Cardiac fibroblast (primary cell): ENCODE results near the gene PDE4D.
"Not testable (repeated sequence)": the region's sequence is repeated elsewhere in the genome, so short reads cannot be mapped to it uniquely, and the experiment has no call there.

ENCODE experiments used
- DNase-seq, 2 donors: peaks; one replicate each; pipeline versions ENCODE4 v3.0.0 to v3.0.0-alpha.2; 2010; ENCODE audit warnings: low read depth in 2 of 2
- H3K4me3 ChIP-seq, 2 donors: replicated peaks in 1 of 2; 1 replicate in 1 of 2; 2 replicates in 1 of 2; pipeline ENCODE4 v1.5.1; 2011; ENCODE audit warnings: low read depth in 2 of 2, low read length in 2 of 2, mild to moderate bottlenecking in 2 of 2, moderate library complexity in 1 of 2
- TF ChIP-seq, protein P1 (sequence below): IDR thresholded peaks from one replicate; pipeline ENCODE4 v1.5.1; 2011; ENCODE audit warnings: low read depth, mild to moderate bottlenecking, low read length, inconsistent platforms

PDE4D gene

DNA sequence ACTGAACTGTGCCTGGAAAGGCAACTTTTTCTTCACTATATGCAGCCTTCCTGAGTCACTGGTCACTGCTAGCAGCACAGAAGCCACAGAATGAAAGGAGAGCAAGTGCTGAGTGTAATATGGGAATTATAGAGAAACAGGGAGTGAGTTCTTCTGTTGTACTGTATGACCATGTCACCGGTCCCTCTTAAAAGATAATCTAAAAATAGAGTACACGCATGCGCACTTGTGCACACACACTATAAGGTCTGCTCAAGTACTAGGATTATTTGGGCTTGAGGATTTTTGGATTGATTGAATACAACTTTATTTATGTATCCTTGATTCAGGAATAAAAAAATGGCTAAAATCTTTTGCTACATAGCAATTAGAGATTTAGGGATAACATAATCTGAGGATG, 571.9 kb downstream of the PDE4D start:
- H3K4me3 ChIP-seq: no peak overlapping the region
- TF ChIP-seq, protein P1, sequence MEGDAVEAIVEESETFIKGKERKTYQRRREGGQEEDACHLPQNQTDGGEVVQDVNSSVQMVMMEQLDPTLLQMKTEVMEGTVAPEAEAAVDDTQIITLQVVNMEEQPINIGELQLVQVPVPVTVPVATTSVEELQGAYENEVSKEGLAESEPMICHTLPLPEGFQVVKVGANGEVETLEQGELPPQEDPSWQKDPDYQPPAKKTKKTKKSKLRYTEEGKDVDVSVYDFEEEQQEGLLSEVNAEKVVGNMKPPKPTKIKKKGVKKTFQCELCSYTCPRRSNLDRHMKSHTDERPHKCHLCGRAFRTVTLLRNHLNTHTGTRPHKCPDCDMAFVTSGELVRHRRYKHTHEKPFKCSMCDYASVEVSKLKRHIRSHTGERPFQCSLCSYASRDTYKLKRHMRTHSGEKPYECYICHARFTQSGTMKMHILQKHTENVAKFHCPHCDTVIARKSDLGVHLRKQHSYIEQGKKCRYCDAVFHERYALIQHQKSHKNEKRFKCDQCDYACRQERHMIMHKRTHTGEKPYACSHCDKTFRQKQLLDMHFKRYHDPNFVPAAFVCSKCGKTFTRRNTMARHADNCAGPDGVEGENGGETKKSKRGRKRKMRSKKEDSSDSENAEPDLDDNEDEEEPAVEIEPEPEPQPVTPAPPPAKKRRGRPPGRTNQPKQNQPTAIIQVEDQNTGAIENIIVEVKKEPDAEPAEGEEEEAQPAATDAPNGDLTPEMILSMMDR: no peak
- no peak for DNase-seq

DNA sequence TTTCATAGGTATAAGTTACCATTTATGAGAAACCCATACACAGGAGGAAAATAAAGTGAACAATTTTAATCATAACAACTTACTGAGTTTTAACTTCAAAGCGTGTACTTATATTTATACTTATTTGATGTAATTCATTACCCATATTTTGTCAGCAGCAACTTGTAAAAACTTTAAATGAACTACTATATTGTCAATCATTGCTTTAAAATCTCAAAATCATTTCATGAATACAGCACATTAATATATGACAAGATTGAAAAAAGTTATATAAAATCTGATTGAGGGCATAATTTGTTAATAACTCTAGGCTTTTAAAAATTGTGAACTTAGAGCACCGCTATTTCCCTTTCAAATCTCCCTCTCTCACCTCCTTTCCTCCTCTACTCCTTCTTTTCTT, 573.1 kb downstream of the PDE4D start:
- H3K4me3 ChIP-seq: no peak overlapping the region
- no peak for DNase-seq
- TF ChIP-seq, protein P1: no peak

DNA sequence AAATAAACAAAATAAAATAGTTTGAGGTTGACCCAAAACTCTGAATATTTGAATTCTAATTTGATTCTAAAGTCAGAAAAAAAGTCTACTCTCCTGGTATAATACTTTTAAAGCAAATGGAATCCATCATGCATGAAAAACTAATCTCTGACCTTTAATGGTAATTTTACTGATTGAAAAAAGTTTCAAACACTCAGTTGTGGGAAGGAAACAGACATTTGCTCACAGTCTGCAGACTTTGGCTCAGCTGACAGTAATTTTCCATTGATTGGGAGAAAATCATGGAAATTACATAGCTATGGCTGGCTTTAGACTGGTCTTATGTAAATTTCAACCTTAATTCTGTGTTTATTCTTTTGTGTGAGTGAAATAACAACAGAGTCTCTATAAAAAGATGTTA, 574.3 kb downstream of the PDE4D start:
- TF ChIP-seq, protein P1: no peak
- no peak for DNase-seq
- H3K4me3 ChIP-seq: no peak overlapping the region

DNA sequence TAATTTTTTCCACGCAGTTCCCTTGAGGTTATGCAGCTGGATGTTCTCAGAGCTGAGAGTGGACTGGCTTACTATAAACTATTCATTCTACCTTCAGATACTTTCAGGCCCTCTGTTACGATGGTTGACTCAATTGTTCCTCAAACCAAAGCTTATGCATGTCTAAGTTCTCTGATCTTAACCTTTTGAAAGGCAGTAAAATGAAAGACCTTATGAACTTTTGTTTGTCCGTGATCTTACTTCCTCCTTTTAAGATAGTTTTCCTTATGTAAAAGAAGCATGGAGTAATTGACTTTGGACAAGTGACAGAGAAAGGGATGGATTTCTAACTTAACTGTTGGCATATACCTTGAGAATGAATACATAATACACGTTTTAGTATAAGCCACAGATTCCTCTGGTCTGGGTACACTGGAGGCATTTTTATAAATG, 575.7 kb downstream of the PDE4D start:
- H3K4me3 ChIP-seq: no peak overlapping the region
- DNase-seq: no peak
- TF ChIP-seq, protein P1: no peak

DNA sequence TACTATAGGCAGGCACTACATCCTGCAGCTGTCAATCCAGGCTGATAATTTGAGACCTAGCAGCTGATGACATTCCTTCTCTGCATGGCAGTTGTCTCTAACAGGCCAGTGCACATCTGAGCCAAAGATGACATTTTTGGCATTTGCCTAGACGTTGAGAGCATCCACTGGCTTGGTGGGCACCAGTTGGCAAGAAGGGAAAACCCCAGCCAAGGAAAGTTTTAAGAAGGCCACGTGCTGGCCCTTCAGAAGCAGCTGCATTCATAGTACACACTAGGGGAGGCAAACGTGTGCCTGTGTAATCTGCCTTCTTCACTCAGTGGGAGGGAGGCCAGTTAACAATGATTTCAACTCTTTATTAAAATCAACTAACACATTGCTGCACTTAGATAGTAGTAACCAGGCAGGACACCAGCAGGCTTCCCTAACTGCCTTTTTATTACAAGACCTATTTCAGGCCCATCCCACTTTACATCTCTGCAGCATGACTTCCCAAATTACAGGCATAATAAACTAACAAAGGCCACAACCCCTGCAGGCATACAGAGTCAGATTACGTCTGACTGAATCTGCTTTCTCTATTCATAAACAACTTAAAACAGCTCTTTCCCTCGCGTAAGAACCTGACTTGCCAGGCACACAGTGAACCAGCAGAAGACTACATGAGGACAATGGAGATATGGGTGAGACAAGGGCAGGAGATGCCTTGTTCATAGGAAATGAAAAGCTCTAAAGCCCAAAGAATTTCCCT, 576.3 kb downstream of the PDE4D start:
- no peak overlapping the region for H3K4me3 ChIP-seq
- DNase-seq: peak; percentile 10 to 44
- TF ChIP-seq, protein P1: no peak

DNA sequence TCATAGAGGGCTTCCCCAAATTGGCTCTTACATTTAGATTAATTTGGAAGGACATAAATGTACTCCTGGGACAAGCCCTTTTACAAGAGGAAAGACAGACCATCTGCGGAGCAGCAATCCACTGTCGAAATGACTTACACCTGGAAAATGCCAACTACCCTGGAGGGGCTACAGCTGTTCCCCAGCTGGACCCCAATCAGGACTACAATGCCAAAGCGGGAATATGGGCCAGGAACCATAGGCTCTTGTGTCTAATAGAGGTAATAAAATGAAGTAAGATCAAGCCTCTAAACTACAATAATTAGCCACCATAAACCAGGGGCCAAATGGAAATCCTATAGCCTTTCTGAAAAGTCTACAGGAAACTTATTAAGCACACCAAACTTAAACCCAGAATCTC, 581.3 kb downstream of the PDE4D start:
- no peak overlapping the region for H3K4me3 ChIP-seq
- DNase-seq: no peak
- TF ChIP-seq, protein P1: no peak

DNA sequence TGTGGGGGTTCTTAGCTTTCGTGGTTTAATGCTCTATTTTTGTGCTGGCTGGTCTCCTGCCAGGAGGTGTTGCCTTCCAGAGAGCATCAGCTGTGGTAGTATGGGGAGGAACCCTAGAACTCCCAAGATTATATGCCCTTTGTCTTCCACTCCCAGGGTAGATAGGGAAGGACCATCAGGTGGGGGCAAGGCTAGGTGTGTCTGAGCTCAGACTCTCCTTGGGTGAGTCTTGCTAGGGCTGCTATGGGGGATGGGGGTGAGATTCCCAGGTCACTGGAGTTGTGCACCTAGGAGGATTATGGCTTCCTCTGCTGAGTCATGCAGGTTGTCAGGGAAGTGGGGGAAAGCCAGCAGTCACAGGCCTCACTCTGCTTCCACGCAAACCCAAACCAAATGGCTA, 584.8 kb downstream of the PDE4D start:
- not testable (repeated sequence) for DNase-seq, H3K4me3 ChIP-seq

DNA sequence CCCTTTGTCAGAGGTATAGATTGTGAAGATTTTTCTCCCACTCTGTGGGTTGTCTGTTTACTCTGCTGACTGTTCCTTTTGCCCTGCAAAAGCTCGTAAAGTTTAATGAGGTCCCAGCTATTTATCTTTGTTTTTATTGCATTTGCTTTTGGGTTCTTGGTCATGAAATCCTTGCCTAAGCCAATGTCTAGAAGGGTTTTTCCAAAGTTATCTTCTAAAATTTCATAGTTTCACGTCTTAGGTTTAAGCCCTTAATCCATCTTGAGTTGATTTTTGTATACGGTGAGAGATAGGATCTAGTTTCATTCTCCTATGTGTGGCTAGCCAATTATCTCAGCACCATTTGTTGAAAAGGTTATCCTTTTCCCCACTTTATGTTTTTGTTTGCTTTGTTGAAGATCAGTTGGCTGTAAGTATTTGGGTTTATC, 590.2 kb downstream of the PDE4D start:
- DNase-seq, H3K4me3 ChIP-seq: not testable (repeated sequence)

DNA sequence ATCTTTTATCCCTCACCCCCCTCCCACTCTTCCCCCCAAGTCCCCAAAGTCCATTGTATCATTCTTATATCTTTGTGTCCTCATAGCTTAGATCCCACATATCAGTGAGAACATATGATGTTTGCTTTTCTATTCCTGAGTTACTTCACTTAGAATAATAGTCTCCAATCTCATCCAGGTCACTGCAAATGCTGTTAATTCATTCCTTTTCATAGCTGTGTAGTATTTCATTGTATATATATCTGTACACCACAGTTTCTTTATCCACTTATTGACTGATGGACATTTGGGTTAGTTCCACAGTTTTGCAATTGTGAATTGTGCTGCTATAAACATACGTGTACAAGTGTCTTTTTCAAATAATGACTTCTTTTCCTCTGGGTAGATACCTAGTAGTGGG, 591.0 kb downstream of the PDE4D start:
- not testable (repeated sequence) for DNase-seq, H3K4me3 ChIP-seq
